Umbilical cord (tissue), 2 donors: ENCODE measurements around the gene MIGA2. TPM values are rescaled to one million over a fixed set of nuclear protein-coding genes. Genes with fewer than 3 reads are reported as not detected.
A peak's percentile ranks its signal among the peaks of the same experiment; 100 is the strongest.
"Not testable (repeated sequence)": the region's sequence is repeated elsewhere in the genome, so short reads cannot be mapped to it uniquely, and the experiment has no call there.

Source experiments
- DNase-seq: peaks from one replicate; pipeline ENCODE4 v3.0.0-alpha.2; 2015; ENCODE audit warnings: low spot score
- total RNA-seq: library from RNA; depleted of rRNA; stranded (reverse); fragments of >200 nt; gene quantifications from one replicate; pipeline ENCODE4 v1.2.3, GENCODE V29; 2014; ENCODE audit warnings: low replicate concordance; ENCODE audit not compliant: insufficient read depth

The MIGA2 gene
- total RNA-seq, 1 donor from 2014 or later, result 9.1 TPM

GRCh38 chr9:129098328-129098727 lies 61.9 kb downstream of the MIGA2 start:
- DNase-seq, result no peak

- DNase-seq, result no peak
Measured at GRCh38 chr9:129100383-129101169, 64.2 kb downstream of the MIGA2 start.

DNA sequence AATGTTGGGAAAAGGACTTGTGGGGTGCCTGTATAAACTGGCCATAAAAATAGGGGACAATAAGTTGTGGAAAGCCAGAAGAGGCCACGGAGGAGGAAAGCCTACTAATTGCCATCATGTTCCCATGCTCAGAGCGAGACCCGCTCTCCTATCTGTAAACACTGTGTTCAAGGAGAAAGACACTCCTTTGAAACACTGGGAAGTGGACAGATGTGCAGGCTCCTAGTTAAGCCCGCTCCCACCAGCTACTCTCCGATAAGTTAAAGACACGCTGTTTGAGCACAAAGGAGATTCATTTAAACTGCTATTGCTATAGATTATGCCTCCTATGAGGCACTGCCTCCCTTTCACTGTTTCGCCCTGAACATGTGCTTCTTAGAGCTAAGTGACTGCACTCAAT lies 64.9 kb downstream of the MIGA2 start:
- DNase-seq, result no peak

GRCh38 chr9:129102095-129102525 lies 65.7 kb downstream of the MIGA2 start:
- no peak for DNase-seq

- DNase-seq, result peak; percentile 45
Measured at GRCh38 chr9:129102791-129103594, 66.6 kb downstream of the MIGA2 start.

DNA sequence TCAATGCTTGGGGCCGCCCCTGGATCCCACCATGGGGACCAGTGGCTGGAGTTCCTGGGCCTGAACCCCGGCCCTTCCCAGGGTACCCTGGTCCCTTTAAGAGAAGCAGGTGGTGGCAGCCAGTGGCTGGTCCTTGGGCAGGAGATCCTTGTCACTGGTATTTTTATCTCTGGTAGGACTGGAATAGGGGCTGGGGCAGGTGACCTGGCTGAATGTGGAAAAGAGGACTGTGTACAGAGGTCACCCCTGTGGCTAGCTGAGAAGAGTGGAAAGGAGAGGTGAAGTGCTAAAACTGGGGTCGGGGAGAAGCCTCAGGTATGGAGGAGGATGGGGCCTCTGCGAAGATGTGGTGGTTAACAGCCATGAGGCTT lies 67.2 kb downstream of the MIGA2 start:
- DNase-seq, result no peak

DNA sequence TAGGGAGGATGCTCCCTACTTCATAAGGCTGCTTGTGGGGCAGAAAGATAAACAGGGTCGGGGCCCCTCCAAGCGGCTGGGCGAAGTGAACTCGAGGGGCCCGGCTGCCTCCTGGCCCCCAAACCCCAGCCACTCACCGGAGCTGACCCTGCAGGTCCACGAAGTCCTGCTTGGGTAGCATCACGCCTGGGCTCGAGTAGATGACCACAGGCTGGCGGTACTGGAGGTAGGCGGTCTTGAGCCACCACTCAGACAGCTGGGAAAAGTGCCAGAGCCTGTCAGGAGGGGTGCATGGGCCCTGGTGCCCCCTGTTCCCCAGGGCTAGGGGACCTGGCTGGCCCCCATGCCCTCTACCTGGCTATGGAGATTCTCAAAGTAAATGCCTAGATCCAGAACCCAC lies 67.6 kb downstream of the MIGA2 start:
- no peak for DNase-seq

DNA sequence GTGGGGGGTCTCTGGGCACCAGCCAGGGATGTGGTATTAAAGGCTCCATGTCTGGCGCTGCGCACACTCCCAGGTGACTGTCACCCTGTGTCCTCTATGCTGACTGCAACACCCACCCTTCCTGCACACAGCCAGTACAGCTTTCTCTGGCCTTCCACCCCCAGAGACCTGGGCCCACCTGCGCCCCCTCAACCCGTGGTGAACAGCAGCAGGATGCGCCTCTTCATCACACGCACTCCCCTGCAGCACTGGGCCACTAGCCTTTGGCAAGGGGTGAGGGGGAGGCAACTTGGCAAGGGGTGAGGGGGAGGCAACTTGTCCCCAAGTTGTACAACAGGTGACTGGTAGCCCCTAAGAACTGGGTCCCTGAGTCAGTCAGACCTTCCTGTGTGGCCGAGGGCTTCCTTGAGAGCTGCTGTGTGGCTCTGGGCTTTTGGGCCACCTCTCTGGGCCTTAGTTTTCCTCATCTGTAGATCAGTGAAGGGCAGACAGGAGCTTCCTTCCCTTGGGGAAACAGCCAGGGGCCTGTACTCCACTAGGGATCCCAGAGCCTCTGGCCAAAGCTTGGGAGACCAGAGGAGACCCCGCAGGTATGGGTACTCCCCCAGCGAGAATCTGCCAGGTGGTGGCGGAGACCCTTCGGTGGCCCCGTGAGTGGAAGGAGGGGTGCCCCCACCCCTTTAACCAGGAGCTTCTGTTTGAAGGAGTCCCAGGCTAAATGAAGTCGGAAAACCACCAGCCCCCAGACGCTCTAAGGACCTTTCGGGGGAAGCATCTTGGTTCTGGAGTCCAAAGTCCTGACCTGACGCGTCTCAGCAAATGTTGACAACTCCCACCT lies 69.7 kb downstream of the MIGA2 start:
- DNase-seq, result no peak

DNA sequence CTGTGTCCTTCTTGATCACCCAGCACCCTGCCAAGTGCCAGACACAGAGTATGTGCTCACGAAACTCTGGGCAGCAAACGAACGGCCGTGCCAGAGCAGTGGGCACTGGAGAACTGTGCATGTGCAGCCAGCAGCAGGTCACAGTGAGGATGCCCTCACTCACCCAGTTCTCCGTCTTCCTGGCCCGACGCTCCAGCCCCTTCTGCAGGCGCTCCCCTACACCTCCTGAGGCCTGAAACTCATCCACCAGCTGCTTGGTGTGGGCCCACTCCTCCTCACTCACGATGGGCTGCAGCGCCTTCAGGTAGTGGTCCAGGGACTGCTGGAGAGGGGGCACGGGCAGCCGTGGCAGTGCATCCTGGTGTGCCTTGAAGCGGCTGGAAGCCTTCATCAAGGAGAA lies 71.2 kb downstream of the MIGA2 start:
- no peak for DNase-seq

- no peak for DNase-seq
Measured at GRCh38 chr9:129108083-129108804, 71.8 kb downstream of the MIGA2 start.

- no peak for DNase-seq
Measured at GRCh38 chr9:129108805-129109536, 72.5 kb downstream of the MIGA2 start.

- DNase-seq, result no peak
Measured at GRCh38 chr9:129109537-129109903, 73.1 kb downstream of the MIGA2 start.

DNA sequence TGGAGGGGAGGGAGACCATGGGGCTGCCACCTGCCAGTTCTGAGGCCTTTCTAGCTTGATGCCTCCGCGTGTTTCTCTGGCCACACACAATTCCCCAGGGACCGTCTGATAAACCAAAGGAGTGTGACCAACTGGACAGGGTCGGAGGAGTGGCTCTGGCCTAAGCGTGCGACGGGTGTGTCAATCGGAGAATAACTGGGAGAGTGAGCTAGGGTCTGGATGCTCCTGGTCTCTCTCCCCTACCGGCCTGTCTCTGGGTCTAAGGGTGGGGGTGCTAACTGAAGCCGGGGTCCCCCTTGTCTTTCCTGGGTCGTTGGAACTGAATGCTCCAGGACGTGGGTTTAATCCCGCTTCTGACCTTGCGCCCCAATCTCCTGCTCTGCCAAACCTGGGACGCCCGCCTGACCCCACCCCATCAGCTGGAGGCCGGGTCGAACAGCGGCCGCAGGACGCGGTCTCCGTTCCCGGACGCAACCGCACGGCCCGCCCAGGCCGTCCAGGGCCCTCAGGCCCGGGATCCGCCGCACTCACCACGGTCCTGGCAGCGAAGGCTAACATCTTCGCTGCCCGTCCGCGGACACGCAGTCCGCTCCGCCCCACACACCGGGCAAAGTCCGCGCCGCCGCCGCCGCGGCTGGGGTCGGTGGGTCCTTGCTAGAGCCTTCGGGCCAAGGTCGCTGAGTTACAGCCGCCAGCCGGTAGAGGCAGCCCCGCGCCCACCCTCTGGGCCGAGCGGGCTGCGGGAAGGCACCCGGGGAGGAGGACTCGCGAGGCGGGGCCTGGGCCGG lies 73.7 kb downstream of the MIGA2 start:
- no peak for DNase-seq

- DNase-seq, result peak; percentile 97
Measured at GRCh38 chr9:129110740-129111527, 74.5 kb downstream of the MIGA2 start, which contains the start of the genes CRAT and PTPA. TSS of gene CRAT (minus strand) at chr9:129110793. CDS start at chr9:129110509, 284 bp downstream. TSS of gene PTPA (plus strand) at chr9:129111415. CDS start at chr9:129111601, 186 bp downstream.

GRCh38 chr9:129111528-129112151 lies 75.2 kb downstream of the MIGA2 start:
- DNase-seq, result peak; percentile 50

DNA sequence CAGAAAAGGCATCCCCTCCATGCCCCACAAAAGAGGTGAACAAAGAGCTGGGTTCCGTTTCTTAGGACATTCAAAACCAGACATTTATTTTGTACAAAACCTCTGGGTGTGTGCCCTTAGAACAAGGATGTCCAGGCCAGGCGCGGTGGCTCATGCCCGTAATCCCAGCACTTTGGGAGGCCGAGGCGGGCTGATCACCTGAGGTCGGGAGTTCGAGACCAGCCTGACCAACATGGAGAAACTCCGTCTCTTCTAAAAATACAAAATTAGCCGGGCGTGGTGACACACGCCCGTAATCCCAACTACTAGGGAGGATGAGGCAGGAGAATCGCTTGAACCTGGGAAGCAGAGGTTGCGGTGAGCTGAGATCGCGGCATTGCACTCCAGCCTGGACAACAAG lies 76.1 kb downstream of the MIGA2 start:
- not testable (repeated sequence) for DNase-seq

DNA sequence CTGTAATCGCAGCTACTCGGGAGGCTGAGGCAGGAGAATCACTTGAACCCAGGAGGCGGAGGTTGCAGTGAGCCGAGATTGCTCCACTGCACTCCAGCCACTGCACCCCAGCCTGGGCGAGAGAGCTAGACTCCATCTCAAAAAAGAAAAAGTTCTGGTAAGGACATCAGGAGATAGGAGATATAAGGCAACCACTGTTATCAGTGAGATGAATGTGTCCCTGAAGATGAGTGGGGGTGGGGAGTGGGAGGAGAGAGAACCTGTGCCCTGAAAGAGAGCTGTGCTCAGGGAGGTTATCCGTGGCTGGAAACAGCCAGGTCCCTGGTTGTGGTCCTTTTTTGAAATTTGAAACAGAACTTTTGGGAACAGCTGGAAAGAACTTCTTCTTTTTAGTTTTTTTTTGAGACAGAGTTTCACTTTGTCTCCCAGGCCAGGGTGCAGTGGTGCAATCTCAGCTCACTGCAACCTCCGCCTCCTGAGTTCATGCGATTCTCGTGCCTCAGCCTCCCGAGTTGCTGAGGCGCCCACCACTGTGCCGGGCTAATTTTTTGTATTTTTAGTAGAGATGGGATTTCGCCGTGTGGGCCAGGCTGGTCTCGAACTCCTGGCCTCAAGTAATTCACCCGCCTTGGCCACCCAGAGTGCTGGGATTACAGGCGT lies 77.3 kb downstream of the MIGA2 start:
- no peak for DNase-seq

DNA sequence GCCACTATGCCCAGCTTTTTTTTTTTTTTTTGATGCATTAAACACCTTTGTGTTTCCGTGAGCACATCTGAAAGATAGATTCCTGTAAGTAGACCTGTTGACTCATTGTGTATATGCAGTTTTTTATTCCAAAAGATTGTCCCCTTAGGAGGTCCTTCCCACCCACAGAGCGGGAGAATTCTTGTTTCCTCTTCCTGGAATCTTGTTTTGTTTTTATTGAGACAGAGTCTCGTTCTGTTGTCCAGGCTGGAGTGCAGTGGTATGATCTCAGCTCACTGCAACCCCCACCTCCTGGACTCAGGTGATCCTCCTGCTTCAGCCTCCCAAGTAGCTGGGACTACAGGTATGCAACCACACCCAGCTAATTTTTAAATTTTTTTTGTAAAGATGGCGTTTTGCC lies 82.4 kb downstream of the MIGA2 start:
- DNase-seq, result no peak
